Mesothelial cell of epicardium (in vitro differentiated cells): ENCODE measurements around the gene CCL11. TPM values are rescaled to one million over a fixed set of nuclear protein-coding genes. Genes with fewer than 3 reads are reported as not detected.

Experiments used
- DNase-seq, 2 experiments: peaks; one replicate each; pipeline ENCODE4 v3.0.0; 2021; ENCODE audit warnings: low spot score in 2 of 2; ENCODE audit not compliant: unreplicated experiment in 2 of 2
- H3K27ac Mint-ChIP-seq: 2 replicates; pipeline ENCODE4 v1.8.0; 2021; ENCODE audit warnings: mixed read lengths
- H3K27me3 Mint-ChIP-seq: 2 replicates; pipeline ENCODE4 v1.8.0; 2021; ENCODE audit warnings: low read depth, mixed read lengths
- H3K36me3 Mint-ChIP-seq: 2 replicates; pipeline ENCODE4 v1.8.0; 2021; ENCODE audit warnings: mixed read lengths
- H3K4me1 Mint-ChIP-seq: 2 replicates; pipeline ENCODE4 v1.8.0; 2021; ENCODE audit warnings: mixed read lengths
- H3K4me3 Mint-ChIP-seq: 2 replicates; pipeline ENCODE4 v1.8.0; 2021; ENCODE audit warnings: mild to moderate bottlenecking, moderate library complexity, mixed read lengths
- H3K9me3 Mint-ChIP-seq: 2 replicates; pipeline ENCODE4 v1.8.0; 2021; ENCODE audit warnings: mixed read lengths
- CTCF ChIP-seq: fragments of 200-600 bp; sonication (generic); IDR thresholded peaks from one replicate; pipeline ENCODE4 v1.5.0; 2021; ENCODE audit warnings: antibody characterized with exemption; ENCODE audit not compliant: unreplicated experiment
- total RNA-seq: library from RNA; stranded (reverse); gene quantifications from 3 replicates; pipeline ENCODE4 v1.2.1, GENCODE V29; 2021

Gene CCL11
- total RNA-seq, 1 donor from 2014 or later = not detected

- TF ChIP-seq CTCF = no peak
- Mint-ChIP-seq H3K4me3 (no peak overlapping the region), H3K27ac (no peak overlapping the region), H3K4me1 (peaks cover 27% of the 10 kb centered on the region), H3K9me3 (no peaks in the 10 kb centered on the region), H3K36me3 (no peaks in the 10 kb centered on the region), H3K27me3 (peaks cover 25% of the 10 kb centered on the region)
- DNase-seq = no peak
These were observed 27.6 kb upstream of the CCL11 start for GRCh38 chr17:34257986-34258326.

- no peak overlapping the region for H3K4me3 Mint-ChIP-seq
- no peak for DNase-seq
- H3K36me3 Mint-ChIP-seq = no peaks in the 10 kb centered on the region
- peaks cover 16% of the 10 kb centered on the region for H3K4me1 Mint-ChIP-seq
- H3K27ac Mint-ChIP-seq = no peak overlapping the region
- no peak for TF ChIP-seq CTCF
- no peaks in the 10 kb centered on the region for H3K9me3 Mint-ChIP-seq
- peaks cover 28% of the 10 kb centered on the region for H3K27me3 Mint-ChIP-seq
These were observed 26.4 kb upstream of the CCL11 start for GRCh38 chr17:34259146-34259545.

- Mint-ChIP-seq H3K36me3 (no peaks in the 10 kb centered on the region), H3K9me3 (no peaks in the 10 kb centered on the region), H3K4me3 (no peak overlapping the region), H3K27ac (no peak overlapping the region), H3K27me3 (peaks cover 41% of the 10 kb centered on the region), H3K4me1 (peaks cover 3% of the 10 kb centered on the region)
- no peak for DNase-seq
- no peak for TF ChIP-seq CTCF
These were observed 24.7 kb upstream of the CCL11 start for GRCh38 chr17:34260861-34261260.

- H3K4me1 Mint-ChIP-seq = no peaks in the 10 kb centered on the region
- H3K36me3 Mint-ChIP-seq = no peaks in the 10 kb centered on the region
- H3K9me3 Mint-ChIP-seq = no peaks in the 10 kb centered on the region
- no peak overlapping the region for H3K27ac Mint-ChIP-seq
- DNase-seq = no peak
- TF ChIP-seq CTCF = no peak
- H3K27me3 Mint-ChIP-seq = peaks cover 50% of the 10 kb centered on the region
- no peak overlapping the region for H3K4me3 Mint-ChIP-seq
These were observed 23.8 kb upstream of the CCL11 start for GRCh38 chr17:34261568-34262337.

GRCh38 chr17:34265711-34266110 is 19.8 kb upstream of the CCL11 start:
- DNase-seq = no peak
- H3K27me3 Mint-ChIP-seq = peaks cover 57% of the 10 kb centered on the region

More at GRCh38 chr17:34265711-34266110, 19.8 kb upstream of the CCL11 start:
- Mint-ChIP-seq H3K9me3 (no peaks in the 10 kb centered on the region), H3K27ac (no peak overlapping the region), H3K4me3 (no peak overlapping the region), H3K4me1 (peaks cover 4% of the 10 kb centered on the region), H3K36me3 (no peaks in the 10 kb centered on the region)
- no peak for TF ChIP-seq CTCF
